HPDE6-E6E7 (cell line): ENCODE results near the gene GPBP1.
"Not testable (repeated sequence)": the region's sequence is repeated elsewhere in the genome, so short reads cannot be mapped to it uniquely, and the experiment has no call there.

ENCODE experiments used
- DNase-seq: peaks from one replicate; pipeline ENCODE4 v3.0.0; 2011; ENCODE audit warnings: missing footprints; ENCODE audit errors: extremely low spot score

The GPBP1 gene

GRCh38 chr5:57277085-57277484 is 103.2 kb downstream of the GPBP1 start:
- DNase-seq: no peak

- DNase-seq: peak; percentile 16
These were observed 107.0 kb downstream of the GPBP1 start for GRCh38 chr5:57280853-57281252.

GRCh38 chr5:57285084-57285483 is 111.2 kb downstream of the GPBP1 start:
- DNase-seq: not testable (repeated sequence)

GRCh38 chr5:57291894-57292293 is 118.0 kb downstream of the GPBP1 start:
- no peak for DNase-seq

- DNase-seq: no peak
These were observed 118.5 kb downstream of the GPBP1 start for GRCh38 chr5:57292336-57292735.

- DNase-seq: peak; percentile 54
These were observed 124.6 kb downstream of the GPBP1 start for GRCh38 chr5:57298295-57298984.

GRCh38 chr5:57298985-57299491 is 125.2 kb downstream of the GPBP1 start:
- peak; percentile 50 for DNase-seq

- no peak for DNase-seq
These were observed 126.1 kb downstream of the GPBP1 start for GRCh38 chr5:57299986-57300385.

- peak; percentile 42 for DNase-seq
These were observed 128.3 kb downstream of the GPBP1 start for GRCh38 chr5:57302164-57302563.

- DNase-seq: no peak
These were observed 128.8 kb downstream of the GPBP1 start for GRCh38 chr5:57302643-57303042.

- DNase-seq: no peak
These were observed 130.1 kb downstream of the GPBP1 start for GRCh38 chr5:57303985-57304384.

- no peak for DNase-seq
These were observed 131.1 kb downstream of the GPBP1 start for GRCh38 chr5:57304931-57305330.

- DNase-seq: no peak
These were observed 132.5 kb downstream of the GPBP1 start for GRCh38 chr5:57306359-57306758.

- no peak for DNase-seq
These were observed 133.7 kb downstream of the GPBP1 start for GRCh38 chr5:57307516-57307915.

- not testable (repeated sequence) for DNase-seq
These were observed 135.2 kb downstream of the GPBP1 start for GRCh38 chr5:57309022-57309421.

GRCh38 chr5:57311251-57311650 is 137.4 kb downstream of the GPBP1 start:
- no peak for DNase-seq

- no peak for DNase-seq
These were observed 138.3 kb downstream of the GPBP1 start for GRCh38 chr5:57311921-57312735.

- no peak for DNase-seq
These were observed 139.9 kb downstream of the GPBP1 start for GRCh38 chr5:57313716-57314115.
